Peyer's patch (tissue), 4 donors: Measurements from ENCODE around the gene EYS. TPM values are rescaled to one million over a fixed set of nuclear protein-coding genes. Genes with fewer than 3 reads are reported as not detected.

ENCODE experiments used
- DNase-seq, 3 donors: peaks; one replicate each; pipeline ENCODE4 v3.0.0-alpha.2; 2017 to 2019
- H3K27ac ChIP-seq, 4 donors: fragments of 200-600 bp; sonication (generic); one replicate each; pipeline ENCODE4 v1.5.1; 2016 to 2019
- H3K27me3 ChIP-seq, 2 donors: fragments of 200-600 bp; sonication (generic); one replicate each; pipeline ENCODE4 v1.5.1; 2019
- H3K36me3 ChIP-seq, 3 donors: fragments of 200-600 bp; sonication (generic); one replicate each; pipeline ENCODE4 v1.5.1; 2016 to 2019
- H3K4me1 ChIP-seq, 4 donors: fragments of 200-600 bp; sonication (generic); one replicate each; pipeline ENCODE4 v1.5.1; 2016 to 2019
- H3K4me3 ChIP-seq, 4 donors: fragments of 200-600 bp; sonication (generic); 1 replicate in 3 of 4; 2 replicates in 1 of 4; pipeline ENCODE4 v1.5.1; 2016 to 2019; ENCODE audit warnings: mild to moderate bottlenecking in 1 of 4
- H3K9me3 ChIP-seq, 4 donors: fragments of 200-600 bp; sonication (generic); one replicate each; pipeline ENCODE4 v1.5.1; 2016 to 2019; ENCODE audit warnings: mild to moderate bottlenecking in 1 of 4
- POLR2A ChIP-seq, 2 donors: fragments of 450-650 bp; IDR thresholded peaks; one replicate each; pipeline ENCODE4 v1.5.1; 2017; ENCODE audit warnings: antibody characterized with exemption in 2 of 2, mild to moderate bottlenecking in 2 of 2, moderate library complexity in 2 of 2
- total RNA-seq, 4 donors: library from RNA; depleted of rRNA; stranded (reverse); fragments of >200 nt; gene quantifications; one replicate each; pipeline ENCODE4 v1.1.0, GENCODE V29; 2016
- TF ChIP-seq, protein P1 (sequence below), 6 experiments: fragments of 450-650 bp in 4 of 6; fragments of 200-600 bp in 2 of 6; sonication (generic) in 1 of 6; IDR thresholded peaks; one replicate each; pipeline ENCODE4 v1.5.1; 2017 to 2019; ENCODE audit warnings: antibody characterized with exemption in 6 of 6, mild to moderate bottlenecking in 3 of 6, moderate library complexity in 1 of 6

The EYS gene
- total RNA-seq, 4 donors from 2014 or later = 0.13 to 1.5 (median 0.35) TPM; not detected in 1

DNA sequence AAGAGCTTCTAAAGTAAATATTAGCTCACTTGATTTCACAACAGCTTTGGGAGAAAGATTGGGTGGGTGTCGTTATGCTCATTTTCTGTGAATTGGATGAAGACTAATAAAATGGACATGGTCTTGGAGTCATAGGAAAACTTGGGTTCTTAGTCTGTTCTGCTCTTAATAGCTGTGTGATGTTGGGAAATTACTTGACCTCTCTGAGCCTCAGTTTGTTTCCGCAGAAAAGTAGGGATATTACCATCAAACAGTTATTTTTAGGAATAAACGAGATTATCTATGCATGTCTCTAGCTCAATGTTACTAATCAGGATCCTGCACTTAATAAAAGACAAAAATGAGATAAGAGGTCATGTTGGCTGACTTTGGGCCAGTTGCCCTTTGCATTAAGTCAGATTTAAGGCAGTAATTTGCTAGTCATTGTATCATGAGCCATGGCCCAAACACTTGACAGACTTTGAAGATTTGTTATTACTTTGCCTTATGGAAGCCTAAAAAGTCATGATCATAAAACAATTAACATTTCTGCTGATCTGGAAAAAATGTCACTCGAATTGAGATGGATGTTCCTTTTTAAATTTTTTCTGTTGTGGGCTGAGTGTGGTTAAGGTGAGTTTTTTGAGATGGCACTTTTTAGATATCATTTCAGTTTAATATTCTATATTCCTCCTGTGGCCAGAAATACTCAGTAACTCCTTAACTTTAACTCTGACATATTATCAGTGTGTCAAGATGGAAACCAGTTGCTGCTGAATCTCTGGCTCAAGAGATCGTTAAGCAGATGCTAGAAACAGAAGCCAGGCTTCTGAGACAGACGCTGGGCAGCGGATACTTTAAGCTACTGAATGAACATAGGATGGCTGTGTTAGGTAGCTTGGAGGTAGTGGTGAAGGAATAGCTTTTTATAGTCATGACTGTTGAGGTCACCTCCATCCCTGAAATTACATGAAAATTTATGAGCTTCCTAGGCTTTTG is 1779.8 kb downstream of the EYS start:
- H3K36me3 ChIP-seq = no peaks in the 10 kb centered on the region
- H3K27ac ChIP-seq = no peak overlapping the region
- TF ChIP-seq, protein P1, sequence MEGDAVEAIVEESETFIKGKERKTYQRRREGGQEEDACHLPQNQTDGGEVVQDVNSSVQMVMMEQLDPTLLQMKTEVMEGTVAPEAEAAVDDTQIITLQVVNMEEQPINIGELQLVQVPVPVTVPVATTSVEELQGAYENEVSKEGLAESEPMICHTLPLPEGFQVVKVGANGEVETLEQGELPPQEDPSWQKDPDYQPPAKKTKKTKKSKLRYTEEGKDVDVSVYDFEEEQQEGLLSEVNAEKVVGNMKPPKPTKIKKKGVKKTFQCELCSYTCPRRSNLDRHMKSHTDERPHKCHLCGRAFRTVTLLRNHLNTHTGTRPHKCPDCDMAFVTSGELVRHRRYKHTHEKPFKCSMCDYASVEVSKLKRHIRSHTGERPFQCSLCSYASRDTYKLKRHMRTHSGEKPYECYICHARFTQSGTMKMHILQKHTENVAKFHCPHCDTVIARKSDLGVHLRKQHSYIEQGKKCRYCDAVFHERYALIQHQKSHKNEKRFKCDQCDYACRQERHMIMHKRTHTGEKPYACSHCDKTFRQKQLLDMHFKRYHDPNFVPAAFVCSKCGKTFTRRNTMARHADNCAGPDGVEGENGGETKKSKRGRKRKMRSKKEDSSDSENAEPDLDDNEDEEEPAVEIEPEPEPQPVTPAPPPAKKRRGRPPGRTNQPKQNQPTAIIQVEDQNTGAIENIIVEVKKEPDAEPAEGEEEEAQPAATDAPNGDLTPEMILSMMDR (IDR thresholded peaks at IDR 0.05) = no peak
- TF ChIP-seq POLR2A (IDR thresholded peaks at IDR 0.05) = no peak
- H3K4me3 ChIP-seq = no peak overlapping the region
- DNase-seq = no peak
- H3K4me1 ChIP-seq = no peaks in the 10 kb centered on the region
- no peaks in the 10 kb centered on the region for H3K27me3 ChIP-seq
- H3K9me3 ChIP-seq = no peaks in the 10 kb centered on the region

DNA sequence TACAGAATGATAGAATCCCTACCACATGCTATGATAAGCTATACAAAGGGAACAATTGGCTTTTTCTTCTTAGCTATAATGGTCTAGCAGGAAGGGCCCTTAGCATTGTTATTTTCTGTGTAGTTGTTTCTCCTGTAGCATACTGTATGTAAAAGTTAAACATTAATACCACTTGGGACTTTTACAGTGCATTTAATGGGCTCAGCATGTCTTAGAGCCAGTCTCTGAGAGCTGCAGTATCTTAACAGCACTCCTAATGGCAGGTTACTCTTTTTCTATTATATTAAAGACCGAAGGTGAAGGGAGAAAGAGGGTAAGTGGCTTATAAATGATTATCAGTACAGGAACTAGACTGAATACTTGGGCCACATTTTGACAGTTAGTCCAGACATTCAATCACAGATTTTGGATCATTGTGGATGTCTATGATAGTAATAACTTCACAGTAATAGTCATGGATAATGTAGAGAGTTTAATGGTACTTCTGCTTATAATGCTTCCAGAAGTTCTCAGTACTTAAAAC is 1780.7 kb downstream of the EYS start:
- DNase-seq = no peak
- H3K4me1 ChIP-seq = no peaks in the 10 kb centered on the region
- TF ChIP-seq, protein P1 (IDR thresholded peaks at IDR 0.05) = no peak
- TF ChIP-seq POLR2A (IDR thresholded peaks at IDR 0.05) = no peak
- no peaks in the 10 kb centered on the region for H3K9me3 ChIP-seq
- H3K27me3 ChIP-seq = no peaks in the 10 kb centered on the region
- H3K4me3 ChIP-seq = no peak overlapping the region
- no peaks in the 10 kb centered on the region for H3K36me3 ChIP-seq
- no peak overlapping the region for H3K27ac ChIP-seq

DNA sequence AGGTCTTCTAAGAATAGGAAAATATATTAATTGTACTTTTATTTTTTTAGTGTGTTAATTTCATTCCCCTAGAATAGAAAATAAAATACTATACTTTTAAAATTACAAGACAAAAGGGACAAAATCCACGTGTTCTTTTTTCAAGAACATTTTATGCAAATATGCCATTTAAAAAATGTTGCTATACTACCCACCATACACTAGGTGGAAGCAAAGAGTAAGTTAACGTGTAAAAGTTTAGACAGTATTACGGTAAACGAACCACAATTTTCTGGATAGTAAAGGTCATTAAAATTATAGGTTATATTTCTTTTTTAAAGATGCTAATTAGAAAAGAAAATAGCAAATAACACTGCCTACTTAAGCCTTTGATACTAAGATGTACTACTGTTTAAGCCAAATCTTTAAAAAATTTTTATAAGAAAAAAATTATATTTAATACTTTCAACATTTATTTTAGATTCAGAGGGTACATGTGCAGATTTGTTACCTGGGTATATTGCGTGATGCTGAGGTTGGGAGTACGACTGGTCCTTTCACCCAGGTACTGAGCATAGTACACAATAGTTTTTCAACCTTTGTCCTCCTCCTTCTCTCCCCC is 1783.8 kb downstream of the EYS start:
- H3K36me3 ChIP-seq = no peaks in the 10 kb centered on the region
- no peak overlapping the region for H3K4me3 ChIP-seq
- no peaks in the 10 kb centered on the region for H3K4me1 ChIP-seq
- no peak for DNase-seq
- H3K9me3 ChIP-seq = no peaks in the 10 kb centered on the region
- TF ChIP-seq, protein P1 (IDR thresholded peaks at IDR 0.05) = peak in 4 of 6 experiments; percentile 55 to 72 (median 68)
- TF ChIP-seq POLR2A (IDR thresholded peaks at IDR 0.05) = no peak
- H3K27ac ChIP-seq = no peak overlapping the region
- no peaks in the 10 kb centered on the region for H3K27me3 ChIP-seq

DNA sequence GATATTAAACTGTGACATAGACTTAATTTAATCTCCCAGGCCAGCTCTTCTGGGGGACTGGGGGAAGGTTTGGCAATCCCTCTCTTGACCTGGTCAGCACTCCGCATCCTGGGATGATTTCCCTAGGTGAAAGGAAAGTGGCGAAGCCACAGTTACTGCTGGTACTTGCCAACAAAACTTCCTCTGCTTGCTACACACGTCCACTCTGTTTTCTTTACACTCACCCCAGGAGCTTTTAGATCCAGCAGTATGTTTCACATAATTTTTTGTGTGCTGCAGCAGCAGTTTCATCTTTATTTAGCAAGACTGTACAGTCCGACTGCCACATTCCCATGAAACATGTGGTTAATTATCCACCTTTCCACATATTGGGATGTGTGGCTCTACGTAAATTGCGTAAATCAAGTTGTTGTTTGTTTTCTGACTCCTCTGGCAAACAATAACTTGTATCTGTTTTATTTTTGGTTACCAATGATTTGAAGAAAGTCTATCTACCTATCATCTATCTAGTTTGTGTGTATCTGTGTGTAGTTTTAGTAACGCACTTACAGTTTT is 1787.4 kb downstream of the EYS start:
- H3K4me1 ChIP-seq = no peaks in the 10 kb centered on the region
- no peak overlapping the region for H3K27ac ChIP-seq
- no peak for DNase-seq
- no peak for TF ChIP-seq POLR2A (IDR thresholded peaks at IDR 0.05)
- TF ChIP-seq, protein P1 (IDR thresholded peaks at IDR 0.05) = no peak
- H3K36me3 ChIP-seq = no peaks in the 10 kb centered on the region
- no peaks in the 10 kb centered on the region for H3K27me3 ChIP-seq
- H3K4me3 ChIP-seq = no peak overlapping the region
- no peaks in the 10 kb centered on the region for H3K9me3 ChIP-seq

DNA sequence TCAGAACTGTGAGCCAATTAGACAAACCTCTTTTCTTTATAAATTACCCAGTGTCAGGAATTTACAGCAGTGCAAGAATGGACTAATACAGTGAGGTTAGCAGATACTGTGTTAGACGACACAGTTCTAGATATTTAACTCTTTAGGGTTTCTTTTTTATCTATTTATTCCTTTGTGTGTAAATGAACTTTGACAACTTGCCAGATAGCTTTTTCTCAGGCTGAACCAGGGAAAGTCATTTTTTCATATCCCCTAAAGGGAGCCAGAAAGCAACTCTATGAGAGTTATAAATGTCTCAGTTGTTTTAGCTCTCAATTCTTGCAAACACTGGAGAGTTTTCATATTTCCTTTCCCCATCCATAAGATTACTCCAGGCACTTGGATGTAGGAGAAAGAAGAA is 1794.1 kb downstream of the EYS start:
- Histone ChIP-seq H3K9me3 (no peaks in the 10 kb centered on the region), H3K27me3 (no peaks in the 10 kb centered on the region), H3K27ac (no peak overlapping the region), H3K4me3 (no peak overlapping the region), H3K36me3 (no peaks in the 10 kb centered on the region), H3K4me1 (no peaks in the 10 kb centered on the region)
- no peak for DNase-seq
- TF ChIP-seq, protein P1 (IDR thresholded peaks at IDR 0.05) = no peak
- TF ChIP-seq POLR2A (IDR thresholded peaks at IDR 0.05) = no peak
